HG03095 (cell line): ENCODE data around the gene CRB1.

Experiments used
- ATAC-seq: cut with Tn5 transposase; IDR thresholded peaks from one replicate; pipeline ENCODE4 v1.9.1; 2021; ENCODE audit warnings: moderate library complexity; ENCODE audit not compliant: unreplicated experiment

Gene CRB1

GRCh38 chr1:197519741-197520334 lies 251.8 kb downstream of the CRB1 start:
- ATAC-seq = no peak

GRCh38 chr1:197521118-197521739 lies 253.2 kb downstream of the CRB1 start:
- ATAC-seq = peak; percentile 68

- no peak for ATAC-seq
Measured at GRCh38 chr1:197526736-197527371, 258.8 kb downstream of the CRB1 start.
